Smooth muscle cell of bladder (primary cell): ENCODE data around the gene MEIS2. TPM values are rescaled to one million over a fixed set of nuclear protein-coding genes. Genes with fewer than 3 reads are reported as not detected.

ENCODE experiments used
- total RNA-seq: library from RNA; depleted of rRNA; stranded (reverse); fragments of >200 nt; gene quantifications from 2 replicates; pipeline ENCODE4 v1.2.3, GENCODE V29; 2014

Gene MEIS2
- total RNA-seq = 53.5 and 102 TPM in 2 replicates

DNA sequence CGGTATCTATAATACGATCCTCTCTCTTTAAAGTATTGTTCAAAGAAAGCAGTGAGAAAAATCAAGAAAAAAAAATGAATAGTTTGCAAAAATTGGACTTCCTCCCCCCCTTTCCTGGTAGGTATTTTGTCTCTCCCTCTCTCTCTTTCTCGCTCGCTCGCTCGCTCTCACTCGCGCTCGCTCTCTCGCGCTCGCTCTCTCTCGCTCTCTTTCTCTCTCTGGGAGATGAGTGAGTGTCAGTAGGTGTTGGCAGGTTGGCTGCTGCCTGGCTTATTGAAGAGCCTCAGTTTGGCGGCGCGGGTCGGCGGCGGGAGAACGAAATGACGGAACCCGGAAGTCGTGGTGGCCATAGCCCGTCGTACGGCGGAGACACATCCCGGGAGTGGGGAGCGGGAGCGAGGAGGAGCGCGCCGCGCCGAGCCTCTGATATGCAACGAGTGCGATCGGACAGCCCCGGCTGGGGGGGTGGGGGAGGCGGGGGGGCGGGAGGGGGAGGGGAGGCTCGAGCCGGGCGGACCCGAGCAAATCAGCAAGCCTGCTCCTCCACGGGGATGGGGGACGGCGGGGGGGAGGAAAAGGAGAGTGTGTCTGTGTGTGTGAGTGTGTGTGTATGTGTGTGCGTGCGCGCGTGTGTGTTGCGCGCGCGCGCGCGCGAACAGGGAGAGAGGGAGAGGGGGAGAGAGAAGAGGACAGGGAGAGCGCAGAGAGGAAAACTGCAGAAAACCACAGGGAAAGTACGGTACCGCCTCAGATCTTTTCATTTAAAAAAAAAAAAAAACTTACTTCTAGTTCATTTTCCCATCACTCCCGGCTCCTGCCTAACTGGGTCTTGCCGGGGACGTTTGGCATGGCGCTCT, at the start of gene MEIS2:
Gene MEIS2 (minus strand): TSS at position 441 of the 857 bp plus-strand sequence. CDS start 1,083 bp downstream, outside the sequence.

